HG02610 (cell line): ENCODE results near the gene ZFPM1.

Source experiments
- ATAC-seq: cut with Tn5 transposase; IDR thresholded peaks from one replicate; pipeline ENCODE4 v1.9.1; 2021; ENCODE audit warnings: mild to moderate bottlenecking, moderate library complexity; ENCODE audit not compliant: unreplicated experiment

ZFPM1 gene

DNA sequence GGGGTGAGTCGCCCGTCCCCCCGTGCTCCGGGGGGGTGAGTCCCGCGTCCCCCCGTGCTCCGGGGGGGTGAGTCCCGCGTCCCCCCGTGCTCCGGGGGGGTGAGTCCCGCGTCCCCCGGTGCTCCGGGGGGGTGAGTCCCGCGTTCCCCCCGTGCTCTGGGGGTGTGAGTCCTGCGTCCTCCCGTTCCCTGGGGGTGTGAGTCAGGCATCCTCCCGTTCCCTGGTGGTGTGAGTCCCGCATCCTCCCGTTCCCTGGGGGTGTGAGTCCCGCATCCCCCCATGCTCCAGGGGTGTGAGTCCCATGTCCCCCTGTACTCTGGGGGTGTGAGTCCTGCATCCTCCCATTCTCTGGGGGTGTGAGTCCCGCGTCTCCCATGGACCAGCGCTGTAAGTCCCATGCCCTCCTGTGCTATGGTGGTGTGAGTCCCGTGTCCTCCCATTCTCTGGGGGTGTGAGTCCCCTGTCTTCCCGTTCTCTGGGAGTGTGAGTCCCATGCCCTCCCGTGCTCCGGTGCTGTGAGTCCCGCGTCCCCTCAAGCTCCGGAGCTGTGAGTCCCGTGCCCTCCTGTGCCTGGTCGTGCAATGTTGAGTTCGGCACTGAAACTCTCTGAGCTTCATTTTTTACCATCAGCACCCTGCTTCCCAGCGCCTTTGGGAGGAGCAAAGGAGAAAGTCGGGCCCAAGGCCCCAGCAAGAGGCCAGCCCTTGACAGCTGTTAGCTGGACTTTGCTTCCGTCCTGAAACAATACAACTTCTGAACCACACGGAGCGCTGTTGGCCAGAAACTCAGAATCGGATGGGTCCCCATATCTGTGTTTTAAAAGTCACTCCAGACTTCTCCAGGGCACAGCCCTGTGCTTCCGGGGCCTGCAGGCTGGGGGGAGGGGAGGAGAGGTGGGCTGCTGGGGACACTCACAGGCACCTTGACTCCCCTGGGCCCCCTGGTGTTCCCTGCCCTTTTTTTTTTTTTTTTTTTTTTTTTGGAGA, 105.7 kb downstream of the ZFPM1 start:
- no peak for ATAC-seq

GRCh38 chr16:88560714-88561484, 107.8 kb downstream of the ZFPM1 start:
- ATAC-seq, result no peak

- no peak for ATAC-seq
Observed at GRCh38 chr16:88561485-88562359, 108.6 kb downstream of the ZFPM1 start.

DNA sequence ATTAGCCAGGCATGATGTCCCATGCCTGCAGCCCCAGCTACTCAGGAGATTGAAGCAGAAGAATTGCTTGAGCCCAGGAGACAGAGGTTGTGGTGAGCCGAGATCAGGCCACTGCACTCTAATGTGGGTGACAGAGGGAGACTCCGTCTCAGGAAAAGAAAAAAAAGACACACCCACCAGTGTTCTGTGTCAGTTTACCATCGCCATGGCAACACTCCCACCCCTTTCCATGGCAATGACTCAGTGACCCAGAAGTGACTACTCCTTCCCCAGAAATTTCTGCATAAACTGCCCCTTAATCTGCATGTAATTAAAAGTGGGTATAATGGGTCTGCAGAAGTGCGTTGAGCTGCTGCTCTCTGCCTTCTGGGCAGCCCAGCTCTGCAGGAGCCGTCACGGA, 113.1 kb downstream of the ZFPM1 start:
- no peak for ATAC-seq

DNA sequence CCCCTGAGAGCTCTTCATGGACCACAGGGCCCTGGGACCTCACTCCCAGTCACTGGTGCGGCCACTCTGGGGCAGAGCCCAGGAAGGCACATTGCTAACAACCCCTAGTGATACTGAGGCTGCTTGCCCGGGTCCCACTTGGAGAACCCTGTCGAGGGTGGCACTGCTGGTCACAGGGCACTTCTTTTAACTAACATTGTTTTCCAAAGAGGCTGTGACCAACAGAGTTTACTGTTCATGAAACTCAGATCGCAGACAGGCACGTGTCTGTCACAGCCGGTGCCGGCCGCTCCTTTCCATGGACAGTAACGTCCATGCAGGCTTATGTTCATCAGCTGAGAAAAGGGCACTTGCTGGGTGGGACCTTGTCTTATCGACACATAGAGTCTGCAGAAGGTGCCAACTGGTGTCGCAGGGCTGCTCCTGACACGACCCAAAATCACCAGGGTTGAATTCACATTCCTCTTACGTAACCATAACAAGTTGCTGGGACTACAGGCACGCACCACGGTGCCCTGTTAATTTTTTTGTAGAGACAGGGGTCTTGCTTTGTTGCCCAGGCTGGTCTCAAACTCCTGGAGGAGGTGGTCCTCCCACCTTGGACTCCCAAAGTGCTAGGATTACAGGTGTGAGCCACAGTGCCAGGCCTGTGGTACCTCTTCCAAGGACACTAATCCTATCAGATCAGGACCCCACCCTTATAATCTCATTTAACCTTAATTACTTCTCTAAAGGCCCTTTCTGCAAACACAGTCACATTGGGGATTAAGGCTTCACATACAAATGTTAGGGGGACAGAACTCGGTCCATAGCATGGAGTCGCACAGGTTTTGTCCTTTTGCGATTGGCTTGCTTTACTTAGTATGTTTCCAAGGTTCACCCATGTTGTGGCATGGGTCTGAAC, 115.9 kb downstream of the ZFPM1 start:
- no peak for ATAC-seq

GRCh38 chr16:88569614-88569984, 116.5 kb downstream of the ZFPM1 start:
- peak; percentile 8 for ATAC-seq

DNA sequence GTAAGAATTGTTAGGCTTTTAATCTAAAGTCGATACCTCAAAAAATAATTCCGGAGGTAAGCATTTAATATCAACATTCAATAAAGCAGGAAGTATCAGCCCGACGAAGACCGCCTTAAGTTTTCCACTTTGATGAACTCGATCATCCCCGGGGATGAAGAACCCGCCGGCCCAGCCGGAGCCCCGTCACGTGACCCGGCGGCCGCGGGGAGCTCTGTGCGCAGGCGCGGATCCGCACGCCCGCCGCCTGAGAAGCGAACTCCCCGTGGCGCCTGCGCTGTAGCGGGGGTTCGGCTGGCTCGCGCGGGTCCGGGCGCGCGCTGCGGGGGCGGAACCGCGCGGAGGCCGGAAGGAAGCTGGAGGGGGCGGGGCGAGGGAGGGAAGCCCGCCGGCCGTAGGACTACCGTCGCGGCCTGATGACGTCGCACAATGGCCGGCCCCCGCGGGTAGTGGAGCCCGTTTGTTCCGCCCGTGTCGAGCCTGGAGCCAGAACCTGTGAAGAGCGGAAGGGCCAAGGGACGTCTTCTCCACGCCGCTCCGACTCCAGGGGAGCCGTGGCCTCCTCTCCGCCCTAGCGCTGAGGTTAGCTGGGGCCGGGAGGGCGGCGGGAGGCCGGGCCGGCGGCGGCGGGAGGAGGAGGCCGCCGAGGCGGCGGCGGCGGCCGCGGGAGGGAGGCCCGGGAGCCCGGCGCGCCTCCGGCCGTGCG, 117.1 kb downstream of the ZFPM1 start, which contains the start of gene ZC3H18:
ZC3H18 (plus strand) TSS at position 419 of the 706 bp plus-strand sequence. CDS start 6,721 bp downstream, outside the sequence.
- ATAC-seq, result peak; percentile 69

- ATAC-seq, result peak; percentile 28
Observed at GRCh38 chr16:88570691-88571092, 117.6 kb downstream of the ZFPM1 start.

DNA sequence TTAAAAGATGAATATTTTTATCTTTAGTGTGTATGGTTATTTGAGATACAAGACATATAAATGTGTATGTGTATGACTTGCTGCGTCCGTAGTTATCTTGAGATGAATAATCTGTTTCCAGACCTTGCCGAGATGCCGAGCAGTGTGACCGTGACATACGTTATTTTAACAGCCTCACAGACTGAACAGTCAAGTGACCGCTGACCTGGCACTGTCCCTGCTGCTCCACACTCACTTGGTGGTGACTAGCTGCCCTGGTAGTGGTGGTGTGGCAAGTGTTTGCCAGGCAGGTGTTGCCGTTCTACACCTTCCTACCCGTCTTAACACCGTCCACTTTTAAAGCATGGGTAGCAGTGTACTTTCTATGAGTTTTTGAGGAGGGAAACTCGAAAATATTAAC, 122.2 kb downstream of the ZFPM1 start:
- ATAC-seq, result no peak

GRCh38 chr16:88576307-88576706, 123.2 kb downstream of the ZFPM1 start:
- no peak for ATAC-seq

GRCh38 chr16:88577166-88577565, 124.1 kb downstream of the ZFPM1 start:
- ATAC-seq, result no peak

DNA sequence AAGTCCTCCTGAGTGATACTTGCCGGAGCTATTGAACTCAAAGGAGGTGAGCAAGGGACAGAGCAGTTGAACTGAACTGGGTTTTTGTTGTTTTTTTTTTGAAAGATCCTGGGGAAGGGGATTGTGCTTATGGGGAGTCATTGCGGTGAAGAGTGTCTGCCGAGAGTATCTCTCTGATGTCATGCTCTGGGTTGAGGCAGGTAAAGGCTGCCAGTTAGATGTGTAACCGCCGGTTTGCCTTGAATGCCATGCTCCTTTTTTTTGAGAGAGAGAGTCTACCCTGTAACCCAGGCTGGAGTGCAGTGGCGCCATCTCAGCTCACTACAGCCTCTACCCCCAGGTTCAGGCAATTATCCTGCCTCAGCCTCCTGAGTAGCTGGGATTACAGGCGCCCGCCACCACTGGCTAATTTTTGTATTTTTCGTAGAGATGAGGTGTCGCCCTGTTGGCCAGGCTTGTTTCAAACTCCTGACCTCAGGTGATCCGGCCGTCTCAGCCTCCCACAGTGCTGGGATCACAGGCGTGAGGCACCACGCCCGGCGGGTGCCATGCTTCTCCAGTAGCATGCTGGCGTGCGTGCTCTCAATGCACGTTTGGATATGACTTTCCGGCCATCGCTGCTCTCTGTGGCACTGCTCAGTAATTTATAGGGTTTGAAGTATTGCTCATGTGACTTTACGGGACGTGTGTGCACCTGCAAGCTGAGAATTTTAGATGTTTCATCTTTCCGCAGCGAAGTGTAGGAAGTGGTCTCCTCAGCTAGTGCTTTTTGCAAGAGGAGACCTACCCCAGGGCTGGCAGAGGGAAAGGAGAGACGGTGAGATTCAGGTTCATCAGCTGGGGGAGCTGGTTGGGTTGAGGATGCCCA, 125.6 kb downstream of the ZFPM1 start:
- no peak for ATAC-seq

DNA sequence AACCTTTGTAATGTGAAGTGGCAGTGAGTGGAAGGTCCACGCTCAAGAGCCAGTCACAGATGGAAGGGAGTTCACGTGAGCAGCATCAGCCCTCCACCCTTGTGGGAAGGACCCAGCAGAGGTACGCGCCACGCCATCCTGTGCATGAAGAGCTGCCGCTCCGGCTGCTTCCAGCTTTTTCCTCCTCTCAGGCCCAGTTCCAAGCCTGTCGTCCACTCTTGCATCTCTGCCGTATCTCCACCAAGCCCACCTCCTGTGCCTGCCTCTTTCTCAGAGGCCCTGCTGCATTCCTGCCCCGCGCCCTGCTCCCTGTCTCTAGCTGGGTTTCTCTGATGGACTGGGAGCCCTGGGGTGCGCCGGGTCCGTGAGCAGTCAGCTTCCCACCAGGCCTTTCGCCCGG, 127.3 kb downstream of the ZFPM1 start:
- ATAC-seq, result no peak

- no peak for ATAC-seq
Observed at GRCh38 chr16:88581033-88581432, 128.0 kb downstream of the ZFPM1 start.

DNA sequence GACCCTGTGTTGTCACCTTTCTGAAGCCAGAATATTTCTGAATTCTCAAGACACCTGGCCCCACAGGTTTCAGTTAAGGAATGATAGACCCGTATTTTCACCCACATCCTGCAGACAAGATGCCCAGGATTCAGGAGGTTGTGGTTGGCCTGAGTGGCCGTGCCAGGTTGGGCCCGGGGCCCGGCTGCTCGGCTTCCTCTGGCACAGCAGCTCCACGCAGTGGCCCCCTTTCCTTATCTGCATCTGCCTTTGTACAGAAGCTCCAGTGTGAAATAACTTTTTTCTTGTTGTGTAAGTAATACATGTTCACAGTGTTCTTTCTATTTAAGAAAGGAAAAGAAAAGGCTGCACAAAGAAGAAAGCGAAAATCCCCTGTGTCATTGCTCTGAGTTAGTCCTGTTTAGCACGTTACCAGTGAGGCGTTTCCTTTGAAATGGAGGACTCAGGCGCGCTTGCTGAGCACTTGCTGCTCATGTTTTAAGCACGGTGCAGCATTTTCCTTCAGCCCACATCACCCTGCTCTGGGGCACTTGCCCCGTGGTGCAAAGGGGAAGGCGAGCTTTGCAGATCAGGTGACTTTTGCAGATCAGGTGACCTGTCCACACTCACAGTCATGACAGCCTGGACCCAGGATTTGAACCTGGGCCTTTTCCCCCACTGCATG, 130.0 kb downstream of the ZFPM1 start:
- ATAC-seq, result no peak

- no peak for ATAC-seq
Observed at GRCh38 chr16:88584676-88585075, 131.6 kb downstream of the ZFPM1 start.

GRCh38 chr16:88585269-88585668, 132.2 kb downstream of the ZFPM1 start:
- no peak for ATAC-seq
